ENCODE measurements around the gene STK32C. TPM values are rescaled to one million over a fixed set of nuclear protein-coding genes. Genes with fewer than 3 reads are reported as not detected.

The STK32C gene
- total RNA-seq, 1 donor from 2014 or later, result 13.6 TPM

DNA sequence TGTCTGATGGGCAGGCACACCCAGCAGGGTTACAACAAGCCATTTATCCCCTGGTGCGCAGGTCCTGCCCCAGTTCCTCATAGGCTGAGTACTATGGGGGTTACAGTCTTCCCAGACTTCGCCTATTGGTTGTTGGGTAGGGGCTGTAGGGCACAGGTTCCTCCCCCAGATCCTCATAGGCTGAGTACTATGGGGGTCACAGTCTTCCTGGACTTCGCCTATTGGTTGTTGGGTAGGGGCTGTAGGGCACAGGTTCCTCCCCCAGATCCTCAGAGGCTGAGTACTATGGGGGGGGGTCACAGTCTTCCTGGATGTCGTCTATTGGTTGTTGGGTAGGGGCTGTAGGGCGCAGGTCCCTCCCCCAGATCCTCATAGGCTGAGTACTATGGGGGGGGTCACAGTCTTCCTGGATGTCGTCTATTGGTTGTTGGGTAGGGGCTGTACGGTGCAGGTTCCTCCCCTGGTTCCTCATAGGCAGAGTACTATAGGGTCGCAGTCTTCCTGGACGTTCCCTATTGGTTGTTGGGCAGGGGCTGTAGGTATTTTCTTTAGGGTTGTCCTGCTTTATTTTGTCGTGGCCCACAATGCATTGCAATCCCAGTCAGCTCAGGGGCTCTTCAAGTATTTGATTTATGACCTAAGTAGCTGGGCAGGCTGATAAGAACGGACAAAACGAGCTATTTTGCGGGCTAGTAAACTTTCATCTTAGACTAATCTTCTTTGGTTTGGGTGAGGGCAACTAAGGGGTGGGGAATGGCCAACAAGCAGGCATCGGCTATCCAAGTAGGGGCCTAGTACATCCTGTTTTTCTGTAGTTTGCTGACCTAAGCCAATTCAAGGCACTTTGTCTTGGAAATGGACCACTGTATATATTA is 27.7 kb upstream of the STK32C start:
- peaks cover 12% of the 10 kb centered on the region for H3K79me2 ChIP-seq (ENCODE audit: insufficient read depth, low read length)
- DNase-seq (ENCODE audit: low read depth) (no peak), FAIRE-seq (no peak)
- TF ChIP-seq EZH2 (IDR thresholded peaks at IDR 0.05; ENCODE audit: insufficient read depth, low read length), result no peak
- TF ChIP-seq, protein P1, sequence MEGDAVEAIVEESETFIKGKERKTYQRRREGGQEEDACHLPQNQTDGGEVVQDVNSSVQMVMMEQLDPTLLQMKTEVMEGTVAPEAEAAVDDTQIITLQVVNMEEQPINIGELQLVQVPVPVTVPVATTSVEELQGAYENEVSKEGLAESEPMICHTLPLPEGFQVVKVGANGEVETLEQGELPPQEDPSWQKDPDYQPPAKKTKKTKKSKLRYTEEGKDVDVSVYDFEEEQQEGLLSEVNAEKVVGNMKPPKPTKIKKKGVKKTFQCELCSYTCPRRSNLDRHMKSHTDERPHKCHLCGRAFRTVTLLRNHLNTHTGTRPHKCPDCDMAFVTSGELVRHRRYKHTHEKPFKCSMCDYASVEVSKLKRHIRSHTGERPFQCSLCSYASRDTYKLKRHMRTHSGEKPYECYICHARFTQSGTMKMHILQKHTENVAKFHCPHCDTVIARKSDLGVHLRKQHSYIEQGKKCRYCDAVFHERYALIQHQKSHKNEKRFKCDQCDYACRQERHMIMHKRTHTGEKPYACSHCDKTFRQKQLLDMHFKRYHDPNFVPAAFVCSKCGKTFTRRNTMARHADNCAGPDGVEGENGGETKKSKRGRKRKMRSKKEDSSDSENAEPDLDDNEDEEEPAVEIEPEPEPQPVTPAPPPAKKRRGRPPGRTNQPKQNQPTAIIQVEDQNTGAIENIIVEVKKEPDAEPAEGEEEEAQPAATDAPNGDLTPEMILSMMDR (IDR thresholded peaks at IDR 0.05; ENCODE audit: insufficient read depth, low read depth, low read length), result no peak
- no peak overlapping the region for H3K9ac ChIP-seq (ENCODE audit: low read length)
- no peak overlapping the region for H2AFZ ChIP-seq (ENCODE audit: low read depth, low read length)
- peaks cover 15% of the 10 kb centered on the region for H3K4me1 ChIP-seq (ENCODE audit: insufficient read depth, low read length)
- no peaks in the 10 kb centered on the region for H3K36me3 ChIP-seq (ENCODE audit: insufficient read depth, low read length)
- Mint-ChIP-seq H3K4me1 (ENCODE audit: low read depth, unreplicated experiment) (peaks cover 2% of the 10 kb centered on the region), H3K27me3 (ENCODE audit: low read depth, unreplicated experiment) (no peaks in the 10 kb centered on the region), H3K36me3 (ENCODE audit: low read depth, unreplicated experiment) (peaks cover 12% of the 10 kb centered on the region), H3K9me3 (ENCODE audit: unreplicated experiment) (peaks cover 2% of the 10 kb centered on the region), H3K27ac (ENCODE audit: unreplicated experiment) (no peak overlapping the region), H3K4me3 (ENCODE audit: unreplicated experiment) (no peak overlapping the region)
- H3K4me2 ChIP-seq (ENCODE audit: low read length), result no peak overlapping the region
- H3K27me3 ChIP-seq (ENCODE audit: insufficient read depth, low read length), result no peaks in the 10 kb centered on the region
- no peaks in the 10 kb centered on the region for H4K20me1 ChIP-seq (ENCODE audit: insufficient read depth, low read length)
- H3K9me3 ChIP-seq (ENCODE audit: insufficient read depth, low read depth, low read length), result no peaks in the 10 kb centered on the region
- H3K27ac ChIP-seq (ENCODE audit: low read depth, low read length), result no peak overlapping the region
- no peak overlapping the region for H3K4me3 ChIP-seq (ENCODE audit: insufficient read depth, low read depth, low read length)

DNA sequence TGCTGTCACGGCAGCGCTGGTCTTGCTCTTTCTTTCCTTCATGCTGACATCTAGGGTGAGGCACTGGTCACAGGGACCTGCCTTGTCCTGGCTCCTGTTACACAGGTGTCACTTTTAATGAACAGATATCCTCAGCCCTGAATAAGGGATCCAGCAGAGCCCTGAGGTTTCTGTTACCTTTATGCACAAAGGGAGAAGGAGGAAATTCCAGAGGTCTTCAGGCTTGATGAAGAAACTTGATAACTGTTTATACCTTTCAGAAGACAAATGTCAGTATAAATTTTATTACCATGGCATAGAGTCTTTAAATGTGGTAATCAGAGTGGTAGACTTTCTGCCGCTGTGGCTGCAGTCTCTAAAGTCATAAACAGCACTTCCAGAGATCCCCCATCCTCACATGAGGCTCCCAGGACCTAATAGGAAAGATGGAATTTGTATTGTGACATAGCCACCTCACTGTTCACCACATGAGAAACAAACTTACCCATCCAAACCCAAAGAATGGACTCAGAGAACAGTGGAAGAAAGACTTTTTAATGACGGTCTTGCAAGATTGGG is 27.0 kb upstream of the STK32C start:
- Histone ChIP-seq H3K4me1 (ENCODE audit: insufficient read depth, low read length) (peaks cover 22% of the 10 kb centered on the region), H3K36me3 (ENCODE audit: insufficient read depth, low read length) (no peaks in the 10 kb centered on the region), H4K20me1 (ENCODE audit: insufficient read depth, low read length) (peaks cover under 1% of the 10 kb centered on the region), H3K9me3 (ENCODE audit: insufficient read depth, low read depth, low read length) (no peaks in the 10 kb centered on the region), H3K27ac (ENCODE audit: low read depth, low read length) (no peak overlapping the region), H3K4me3 (ENCODE audit: insufficient read depth, low read depth, low read length) (no peak overlapping the region), H2AFZ (ENCODE audit: low read depth, low read length) (no peak overlapping the region), H3K9ac (ENCODE audit: low read length) (no peak overlapping the region), H3K27me3 (ENCODE audit: insufficient read depth, low read length) (no peaks in the 10 kb centered on the region), H3K4me2 (ENCODE audit: low read length) (no peak overlapping the region), H3K79me2 (ENCODE audit: insufficient read depth, low read length) (peaks cover 19% of the 10 kb centered on the region)
- TF ChIP-seq, protein P1 (IDR thresholded peaks at IDR 0.05; ENCODE audit: insufficient read depth, low read depth, low read length), result no peak
- no peak for TF ChIP-seq EZH2 (IDR thresholded peaks at IDR 0.05; ENCODE audit: insufficient read depth, low read length)
- DNase-seq (ENCODE audit: low read depth) (no peak), FAIRE-seq (no peak)
- peaks cover 4% of the 10 kb centered on the region for H3K9me3 Mint-ChIP-seq (ENCODE audit: unreplicated experiment)
- H3K27me3 Mint-ChIP-seq (ENCODE audit: low read depth, unreplicated experiment), result no peaks in the 10 kb centered on the region
- no peak overlapping the region for H3K4me3 Mint-ChIP-seq (ENCODE audit: unreplicated experiment)
- no peak overlapping the region for H3K27ac Mint-ChIP-seq (ENCODE audit: unreplicated experiment)
- H3K4me1 Mint-ChIP-seq (ENCODE audit: low read depth, unreplicated experiment), result peaks cover 9% of the 10 kb centered on the region
- peaks cover 12% of the 10 kb centered on the region for H3K36me3 Mint-ChIP-seq (ENCODE audit: low read depth, unreplicated experiment)

DNA sequence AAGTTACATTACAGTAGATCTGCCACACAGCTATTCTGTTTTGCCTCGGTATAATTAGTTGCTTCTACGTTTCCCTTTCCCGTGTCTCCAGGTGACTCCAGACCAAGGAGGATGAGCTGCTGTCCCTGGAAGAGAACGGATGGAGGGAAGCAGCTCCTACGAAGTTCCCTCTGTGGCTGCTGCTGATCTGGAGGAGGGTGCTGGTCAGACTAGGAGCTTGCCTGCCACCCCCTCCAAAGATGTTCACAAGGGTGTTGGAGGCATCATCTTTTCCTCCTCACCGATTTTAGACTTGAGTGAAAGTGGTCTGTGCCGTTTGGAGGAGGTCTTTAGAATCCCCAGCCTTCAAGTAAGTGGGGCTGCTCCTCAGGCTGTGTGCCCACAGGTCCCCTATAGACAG is 25.6 kb upstream of the STK32C start:
- Histone ChIP-seq H3K79me2 (ENCODE audit: insufficient read depth, low read length) (peaks cover 32% of the 10 kb centered on the region), H3K9me3 (ENCODE audit: insufficient read depth, low read depth, low read length) (no peaks in the 10 kb centered on the region), H3K9ac (ENCODE audit: low read length) (no peak overlapping the region), H4K20me1 (ENCODE audit: insufficient read depth, low read length) (peaks cover 11% of the 10 kb centered on the region), H3K4me2 (ENCODE audit: low read length) (no peak overlapping the region), H3K27me3 (ENCODE audit: insufficient read depth, low read length) (no peaks in the 10 kb centered on the region), H3K36me3 (ENCODE audit: insufficient read depth, low read length) (no peaks in the 10 kb centered on the region), H3K4me3 (ENCODE audit: insufficient read depth, low read depth, low read length) (no peak overlapping the region), H3K27ac (ENCODE audit: low read depth, low read length) (no peak overlapping the region), H3K4me1 (ENCODE audit: insufficient read depth, low read length) (peaks cover 25% of the 10 kb centered on the region), H2AFZ (ENCODE audit: low read depth, low read length) (no peak overlapping the region)
- peaks cover 4% of the 10 kb centered on the region for H3K9me3 Mint-ChIP-seq (ENCODE audit: unreplicated experiment)
- H3K36me3 Mint-ChIP-seq (ENCODE audit: low read depth, unreplicated experiment), result peaks cover 17% of the 10 kb centered on the region
- no peak for TF ChIP-seq EZH2 (IDR thresholded peaks at IDR 0.05; ENCODE audit: insufficient read depth, low read length)
- TF ChIP-seq, protein P1 (IDR thresholded peaks at IDR 0.05; ENCODE audit: insufficient read depth, low read depth, low read length), result no peak
- DNase-seq (ENCODE audit: low read depth) (no peak), FAIRE-seq (no peak)
- H3K27me3 Mint-ChIP-seq (ENCODE audit: low read depth, unreplicated experiment), result no peaks in the 10 kb centered on the region
- no peak overlapping the region for H3K4me3 Mint-ChIP-seq (ENCODE audit: unreplicated experiment)
- no peak overlapping the region for H3K27ac Mint-ChIP-seq (ENCODE audit: unreplicated experiment)
- peaks cover 14% of the 10 kb centered on the region for H3K4me1 Mint-ChIP-seq (ENCODE audit: low read depth, unreplicated experiment)
